Measurements from ENCODE around the gene CCND1.

DNA sequence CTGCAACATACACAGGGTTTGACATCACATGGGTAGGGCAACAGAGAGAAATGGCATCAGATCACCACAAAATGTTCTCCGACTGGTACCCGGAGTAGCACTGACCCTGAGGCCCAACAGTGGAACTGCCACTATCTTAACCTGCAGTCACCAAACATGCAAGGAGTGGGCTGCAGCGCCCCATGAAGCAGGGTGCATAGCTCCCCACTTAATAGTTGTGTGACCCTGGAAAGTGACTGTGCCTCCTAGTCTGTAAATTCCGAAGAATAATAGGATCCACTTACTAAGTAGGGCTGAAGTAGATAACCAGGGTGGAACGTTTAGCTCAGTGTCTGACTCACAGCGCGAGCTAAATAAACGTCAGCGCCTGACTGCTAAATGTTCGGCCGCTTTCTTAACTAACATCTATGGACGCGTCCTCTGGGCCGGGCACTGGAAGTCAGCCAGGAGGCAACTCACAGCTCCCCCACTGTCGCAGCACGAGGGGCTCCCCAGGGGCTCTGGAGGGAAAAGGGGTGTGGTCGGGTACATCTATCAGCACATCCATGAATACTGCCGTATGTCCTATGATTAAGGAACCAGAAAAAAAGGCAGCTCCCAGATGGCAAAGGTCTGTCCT is 33.4 kb downstream of the CCND1 start:
- TF ChIP-seq, protein P1, sequence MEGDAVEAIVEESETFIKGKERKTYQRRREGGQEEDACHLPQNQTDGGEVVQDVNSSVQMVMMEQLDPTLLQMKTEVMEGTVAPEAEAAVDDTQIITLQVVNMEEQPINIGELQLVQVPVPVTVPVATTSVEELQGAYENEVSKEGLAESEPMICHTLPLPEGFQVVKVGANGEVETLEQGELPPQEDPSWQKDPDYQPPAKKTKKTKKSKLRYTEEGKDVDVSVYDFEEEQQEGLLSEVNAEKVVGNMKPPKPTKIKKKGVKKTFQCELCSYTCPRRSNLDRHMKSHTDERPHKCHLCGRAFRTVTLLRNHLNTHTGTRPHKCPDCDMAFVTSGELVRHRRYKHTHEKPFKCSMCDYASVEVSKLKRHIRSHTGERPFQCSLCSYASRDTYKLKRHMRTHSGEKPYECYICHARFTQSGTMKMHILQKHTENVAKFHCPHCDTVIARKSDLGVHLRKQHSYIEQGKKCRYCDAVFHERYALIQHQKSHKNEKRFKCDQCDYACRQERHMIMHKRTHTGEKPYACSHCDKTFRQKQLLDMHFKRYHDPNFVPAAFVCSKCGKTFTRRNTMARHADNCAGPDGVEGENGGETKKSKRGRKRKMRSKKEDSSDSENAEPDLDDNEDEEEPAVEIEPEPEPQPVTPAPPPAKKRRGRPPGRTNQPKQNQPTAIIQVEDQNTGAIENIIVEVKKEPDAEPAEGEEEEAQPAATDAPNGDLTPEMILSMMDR (IDR thresholded peaks at IDR 0.05), result no peak
- TF ChIP-seq POLR2A (IDR thresholded peaks at IDR 0.05), result no peak

Measured in right lobe of liver (tissue), 4 donors.